Neural cell (in vitro differentiated cells): Measurements from ENCODE around the gene PCMTD2. TPM values are rescaled to one million over a fixed set of nuclear protein-coding genes. Genes with fewer than 3 reads are reported as not detected.

Experiments used
- H2AFZ ChIP-seq: fragments of 200-600, 300-800 bp; sonication (generic), shearing (Covaris generic); 2 replicates; pipeline ENCODE4 v1.6.0; 2014; ENCODE audit warnings: low read depth, mild to moderate bottlenecking, antibody characterized with exemption, low read length, moderate library complexity
- H3F3A ChIP-seq: fragments of 200-600 bp; shearing (Covaris generic); 2 replicates; pipeline ENCODE4 v1.6.1; 2016; ENCODE audit warnings: mild to moderate bottlenecking, moderate library complexity, mixed read lengths, antibody characterized with exemption, low read length; ENCODE audit not compliant: insufficient read depth, poor library complexity, severe bottlenecking
- H3K27ac ChIP-seq: fragments of 200-600, 300-800 bp; sonication (generic), shearing (Covaris generic); 2 replicates; pipeline ENCODE4 v1.5.1; 2014; ENCODE audit warnings: mild to moderate bottlenecking, low read length, moderate library complexity
- H3K27me3 ChIP-seq: fragments of 300-800, 200-600 bp; sonication (generic), shearing (Covaris generic); 2 replicates; pipeline ENCODE4 v1.6.0; 2014; ENCODE audit warnings: mild to moderate bottlenecking, low read depth, low read length, moderate library complexity; ENCODE audit not compliant: insufficient read depth
- H3K36me3 ChIP-seq: fragments of 300-800, 200-600 bp; sonication (generic), shearing (Covaris generic); 2 replicates; pipeline ENCODE4 v1.5.1; 2014; ENCODE audit warnings: mild to moderate bottlenecking, antibody characterized with exemption, low read length, moderate library complexity; ENCODE audit not compliant: insufficient read depth
- H3K4me2 ChIP-seq: fragments of 300-800, 200-600 bp; sonication (generic), shearing (Covaris generic); 2 replicates; pipeline ENCODE4 v1.6.0; 2014; ENCODE audit warnings: mild to moderate bottlenecking, low read length
- H3K4me3 ChIP-seq: fragments of 300-800, 200-600 bp; sonication (generic), shearing (Covaris generic); 2 replicates; pipeline ENCODE4 v1.5.1; 2014; ENCODE audit warnings: mild to moderate bottlenecking, low read length, moderate library complexity
- H3K79me2 ChIP-seq: fragments of 200-600 bp; shearing (Covaris generic); replicated peaks from 2 replicates; pipeline ENCODE4 v1.6.0; 2014; ENCODE audit warnings: mild to moderate bottlenecking, low read length, moderate library complexity; ENCODE audit not compliant: insufficient read depth
- H3K9ac ChIP-seq: fragments of 300-800, 200-600 bp; sonication (generic), shearing (Covaris generic); 2 replicates; pipeline ENCODE4 v1.6.1; 2016; ENCODE audit warnings: mild to moderate bottlenecking, low read length, mixed read lengths
- H3K9me2 ChIP-seq: fragments of 200-600 bp; shearing (Covaris generic); 2 replicates; pipeline ENCODE4 v1.6.1; 2016; ENCODE audit warnings: mild to moderate bottlenecking, low read length, mixed read lengths; ENCODE audit not compliant: insufficient read depth
- H3K9me3 ChIP-seq: fragments of 200-600, 300-800 bp; sonication (generic), shearing (Covaris generic); 2 replicates; pipeline ENCODE4 v1.6.1; 2016; ENCODE audit warnings: mild to moderate bottlenecking, mixed run types, low read length, moderate library complexity, mixed read lengths
- H4K20me1 ChIP-seq: fragments of 200-600 bp; shearing (Covaris generic); 2 replicates; pipeline ENCODE4 v1.6.1; 2016; ENCODE audit warnings: mild to moderate bottlenecking, mixed run types; ENCODE audit not compliant: insufficient read depth
- EP300 ChIP-seq: fragments of 450-650 bp; conservative IDR thresholded peaks from 2 replicates; pipeline ENCODE4 v1.6.1; 2014; ENCODE audit warnings: antibody characterized with exemption, mild to moderate bottlenecking, moderate library complexity; ENCODE audit not compliant: poor library complexity, severe bottlenecking
- EZH2 ChIP-seq: fragments of 200-600, 300-800 bp; shearing (Covaris generic), sonication (generic); IDR thresholded peaks from 2 replicates; pipeline ENCODE4 v1.6.1; 2014; ENCODE audit warnings: antibody characterized with exemption, low read length, borderline replicate concordance, mild to moderate bottlenecking; ENCODE audit not compliant: insufficient read depth, poor library complexity, severe bottlenecking
- MXI1 ChIP-seq: fragments of 450-650 bp; conservative IDR thresholded peaks from 2 replicates; pipeline ENCODE4 v1.6.1; 2014; ENCODE audit warnings: antibody characterized with exemption, mild to moderate bottlenecking; ENCODE audit not compliant: poor library complexity, severe bottlenecking
- POLR2AphosphoS5 ChIP-seq: IDR thresholded peaks from 2 replicates; pipeline ENCODE4 v1.6.1; 2012
- RAD21 ChIP-seq: fragments of 450-650 bp; conservative IDR thresholded peaks from 2 replicates; pipeline ENCODE4 v1.6.1; 2014; ENCODE audit warnings: antibody characterized with exemption, mild to moderate bottlenecking, moderate library complexity
- SMC3 ChIP-seq: fragments of 450-650 bp; conservative IDR thresholded peaks from 2 replicates; pipeline ENCODE4 v1.6.1; 2014; ENCODE audit warnings: antibody characterized with exemption, mild to moderate bottlenecking, moderate library complexity; ENCODE audit not compliant: poor library complexity
- TAF1 ChIP-seq: IDR thresholded peaks from 2 replicates; pipeline ENCODE4 v1.6.1; 2012; ENCODE audit warnings: low read depth
- polyA plus RNA-seq: library from polyadenylated mRNA; depleted of rRNA; stranded (reverse); fragments of >200 nt; gene quantifications from 2 replicates; pipeline ENCODE4 v1.2.3, GENCODE V29; 2014
- TF ChIP-seq, protein P1 (sequence below): IDR thresholded peaks from 2 replicates; pipeline ENCODE4 v1.6.1; 2012; ENCODE audit warnings: borderline replicate concordance
- TF ChIP-seq, protein P2 (sequence below): fragments of 450-650 bp; IDR thresholded peaks from 2 replicates; pipeline ENCODE4 v1.5.1; 2014; ENCODE audit warnings: antibody characterized with exemption, mild to moderate bottlenecking, moderate library complexity; ENCODE audit not compliant: poor library complexity, severe bottlenecking

PCMTD2 gene
- polyA plus RNA-seq, 1 donor from 2014 or later = 270 TPM

GRCh38 chr20:64260239-64260638 lies 4.7 kb downstream of the PCMTD2 start:
- Histone ChIP-seq H3K4me2 (no peak overlapping the region), H4K20me1 (no peaks in the 10 kb centered on the region), H3K36me3 (no peaks in the 10 kb centered on the region), H3K27ac (no peak overlapping the region), H3F3A (no peaks in the 10 kb centered on the region), H3K9me2 (no peaks in the 10 kb centered on the region), H3K9me3 (no peaks in the 10 kb centered on the region), H3K4me3 (no peak overlapping the region), H3K9ac (no peak overlapping the region), H2AFZ (no peak overlapping the region), H3K27me3 (no peaks in the 10 kb centered on the region), H3K79me2 (peaks cover 50% of the 10 kb centered on the region)
- TF ChIP-seq EZH2 (no peak), POLR2AphosphoS5 (no peak), RAD21 (no peak), EP300 (no peak), SMC3 (no peak), TAF1 (no peak), MXI1 (no peak)
- TF ChIP-seq, protein P1, sequence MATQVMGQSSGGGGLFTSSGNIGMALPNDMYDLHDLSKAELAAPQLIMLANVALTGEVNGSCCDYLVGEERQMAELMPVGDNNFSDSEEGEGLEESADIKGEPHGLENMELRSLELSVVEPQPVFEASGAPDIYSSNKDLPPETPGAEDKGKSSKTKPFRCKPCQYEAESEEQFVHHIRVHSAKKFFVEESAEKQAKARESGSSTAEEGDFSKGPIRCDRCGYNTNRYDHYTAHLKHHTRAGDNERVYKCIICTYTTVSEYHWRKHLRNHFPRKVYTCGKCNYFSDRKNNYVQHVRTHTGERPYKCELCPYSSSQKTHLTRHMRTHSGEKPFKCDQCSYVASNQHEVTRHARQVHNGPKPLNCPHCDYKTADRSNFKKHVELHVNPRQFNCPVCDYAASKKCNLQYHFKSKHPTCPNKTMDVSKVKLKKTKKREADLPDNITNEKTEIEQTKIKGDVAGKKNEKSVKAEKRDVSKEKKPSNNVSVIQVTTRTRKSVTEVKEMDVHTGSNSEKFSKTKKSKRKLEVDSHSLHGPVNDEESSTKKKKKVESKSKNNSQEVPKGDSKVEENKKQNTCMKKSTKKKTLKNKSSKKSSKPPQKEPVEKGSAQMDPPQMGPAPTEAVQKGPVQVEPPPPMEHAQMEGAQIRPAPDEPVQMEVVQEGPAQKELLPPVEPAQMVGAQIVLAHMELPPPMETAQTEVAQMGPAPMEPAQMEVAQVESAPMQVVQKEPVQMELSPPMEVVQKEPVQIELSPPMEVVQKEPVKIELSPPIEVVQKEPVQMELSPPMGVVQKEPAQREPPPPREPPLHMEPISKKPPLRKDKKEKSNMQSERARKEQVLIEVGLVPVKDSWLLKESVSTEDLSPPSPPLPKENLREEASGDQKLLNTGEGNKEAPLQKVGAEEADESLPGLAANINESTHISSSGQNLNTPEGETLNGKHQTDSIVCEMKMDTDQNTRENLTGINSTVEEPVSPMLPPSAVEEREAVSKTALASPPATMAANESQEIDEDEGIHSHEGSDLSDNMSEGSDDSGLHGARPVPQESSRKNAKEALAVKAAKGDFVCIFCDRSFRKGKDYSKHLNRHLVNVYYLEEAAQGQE = no peak
- TF ChIP-seq, protein P2, sequence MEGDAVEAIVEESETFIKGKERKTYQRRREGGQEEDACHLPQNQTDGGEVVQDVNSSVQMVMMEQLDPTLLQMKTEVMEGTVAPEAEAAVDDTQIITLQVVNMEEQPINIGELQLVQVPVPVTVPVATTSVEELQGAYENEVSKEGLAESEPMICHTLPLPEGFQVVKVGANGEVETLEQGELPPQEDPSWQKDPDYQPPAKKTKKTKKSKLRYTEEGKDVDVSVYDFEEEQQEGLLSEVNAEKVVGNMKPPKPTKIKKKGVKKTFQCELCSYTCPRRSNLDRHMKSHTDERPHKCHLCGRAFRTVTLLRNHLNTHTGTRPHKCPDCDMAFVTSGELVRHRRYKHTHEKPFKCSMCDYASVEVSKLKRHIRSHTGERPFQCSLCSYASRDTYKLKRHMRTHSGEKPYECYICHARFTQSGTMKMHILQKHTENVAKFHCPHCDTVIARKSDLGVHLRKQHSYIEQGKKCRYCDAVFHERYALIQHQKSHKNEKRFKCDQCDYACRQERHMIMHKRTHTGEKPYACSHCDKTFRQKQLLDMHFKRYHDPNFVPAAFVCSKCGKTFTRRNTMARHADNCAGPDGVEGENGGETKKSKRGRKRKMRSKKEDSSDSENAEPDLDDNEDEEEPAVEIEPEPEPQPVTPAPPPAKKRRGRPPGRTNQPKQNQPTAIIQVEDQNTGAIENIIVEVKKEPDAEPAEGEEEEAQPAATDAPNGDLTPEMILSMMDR = no peak

GRCh38 chr20:64261138-64261537 lies 5.6 kb downstream of the PCMTD2 start:
- H3K36me3 ChIP-seq = no peaks in the 10 kb centered on the region
- no peak overlapping the region for H3K4me2 ChIP-seq
- H3K27ac ChIP-seq = no peak overlapping the region
- no peaks in the 10 kb centered on the region for H3K9me2 ChIP-seq
- H3K9me3 ChIP-seq = no peaks in the 10 kb centered on the region
- no peak for TF ChIP-seq MXI1
- no peak for TF ChIP-seq SMC3
- peaks cover 46% of the 10 kb centered on the region for H3K79me2 ChIP-seq
- no peaks in the 10 kb centered on the region for H3F3A ChIP-seq
- H3K9ac ChIP-seq = no peak overlapping the region
- no peak overlapping the region for H2AFZ ChIP-seq
- no peaks in the 10 kb centered on the region for H4K20me1 ChIP-seq
- H3K4me3 ChIP-seq = no peak overlapping the region
- H3K27me3 ChIP-seq = no peaks in the 10 kb centered on the region

DNA sequence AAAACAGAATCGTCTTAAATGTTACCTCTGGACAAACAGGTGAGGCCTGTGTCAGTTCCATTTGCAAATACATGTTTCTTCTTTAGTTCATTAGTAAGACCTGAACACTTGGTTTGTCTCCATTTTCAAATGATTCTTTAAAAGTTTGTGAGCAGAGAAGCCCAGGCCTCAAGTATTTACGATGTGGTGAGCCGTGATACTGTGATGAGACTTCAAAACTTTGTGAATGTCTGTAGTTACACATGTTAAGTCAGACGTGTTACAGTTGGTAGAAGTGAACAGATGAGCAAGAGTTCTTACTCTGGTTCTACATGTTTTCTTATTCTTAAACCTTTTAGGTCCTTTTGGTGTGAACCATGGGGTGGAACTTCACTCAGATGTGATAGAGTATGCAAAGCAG lies 8.5 kb downstream of the PCMTD2 start:
- Histone ChIP-seq H3K9ac (no peak overlapping the region), H3K9me3 (no peaks in the 10 kb centered on the region), H3K9me2 (no peaks in the 10 kb centered on the region), H3K36me3 (no peaks in the 10 kb centered on the region), H2AFZ (no peak overlapping the region), H3K27ac (no peak overlapping the region), H3K4me3 (no peak overlapping the region), H3K4me2 (no peak overlapping the region), H3K27me3 (no peaks in the 10 kb centered on the region), H3F3A (no peaks in the 10 kb centered on the region), H4K20me1 (no peaks in the 10 kb centered on the region), H3K79me2 (peaks cover 16% of the 10 kb centered on the region)
- TF ChIP-seq SMC3 (no peak), EP300 (no peak), TAF1 (no peak), RAD21 (no peak), POLR2AphosphoS5 (no peak), MXI1 (no peak), EZH2 (no peak)
- TF ChIP-seq, protein P2 = no peak
- TF ChIP-seq, protein P1 = no peak
